ENCODE results near the gene RLBP1.

The RLBP1 gene

GRCh38 chr15:89192766-89193165 is 28.6 kb downstream of the RLBP1 start:
- ChIA-PET CTCF (interaction anchor here (1.0 to 7.0 kb wide), 3 partner anchors 14 to 288 kb away, joined by 3 to 31 read pairs (median 4); no protein-coding TSS in a partner anchor), POLR2A (no interaction called here)
- peaks cover 18 to 59% of the 10 kb centered on the region in 2 experiments for H3K36me3 ChIP-seq (ENCODE audit: control insufficient read depth in 2 of 2, insufficient read depth in 1 of 2, low read length in 2 of 2)
- no peak overlapping the region for H3K27ac ChIP-seq (ENCODE audit: extremely low read depth, low read depth, low read length)
- TF ChIP-seq PRDM4 (tag by site-specific recombination; IDR thresholded peaks at IDR 0.05), result no peak
- no peak for TF ChIP-seq GLI2 (tag by site-specific recombination; IDR thresholded peaks at IDR 0.05; ENCODE audit: borderline replicate concordance, low read depth)
- no peak for TF ChIP-seq HOXC10 (CRISPR knock-in tag; IDR thresholded peaks at IDR 0.05)
- no peak for TF ChIP-seq FEZF1 (tag by site-specific recombination; IDR thresholded peaks at IDR 0.05)
- no peak for TF ChIP-seq ZBTB11 (tag by site-specific recombination; conservative IDR thresholded peaks at IDR 0.05; ENCODE audit: low read depth)
- TF ChIP-seq SP2 (tag by site-specific recombination; IDR thresholded peaks at IDR 0.05), result no peak
- no peak for TF ChIP-seq ZNF202 (tag by site-specific recombination; IDR thresholded peaks at IDR 0.05; ENCODE audit: borderline replicate concordance)
- TF ChIP-seq ATF2 (tag by site-specific recombination; IDR thresholded peaks at IDR 0.05; ENCODE audit: low read depth), result no peak
- TF ChIP-seq ZNF155 (tag by site-specific recombination; IDR thresholded peaks at IDR 0.05), result no peak
- no peak for TF ChIP-seq ZNF704 (tag by site-specific recombination; IDR thresholded peaks at IDR 0.05)
- TF ChIP-seq SCRT1 (tag by site-specific recombination; IDR thresholded peaks at IDR 0.05; ENCODE audit: borderline replicate concordance), result no peak
- no peak for TF ChIP-seq ZFP69B (tag by site-specific recombination; IDR thresholded peaks at IDR 0.05)
- TF ChIP-seq ZBTB6 (tag by site-specific recombination; IDR thresholded peaks at IDR 0.05), result no peak
- TF ChIP-seq ZBTB7A (tag by site-specific recombination; IDR thresholded peaks at IDR 0.05; ENCODE audit: low read depth), result no peak
- TF ChIP-seq ZNF585B (tag by site-specific recombination; IDR thresholded peaks at IDR 0.05), result no peak
- TF ChIP-seq ZSCAN18 (tag by site-specific recombination; IDR thresholded peaks at IDR 0.05), result no peak
- TF ChIP-seq AEBP2 (tag by site-specific recombination; IDR thresholded peaks at IDR 0.05; ENCODE audit: borderline replicate concordance), result no peak
- peaks cover 12% of the 10 kb centered on the region for H3K4me1 ChIP-seq (ENCODE audit: control insufficient read depth, insufficient read depth, low read length)
- no peaks in the 10 kb centered on the region for H3K9me3 ChIP-seq (ENCODE audit: control insufficient read depth, insufficient read depth, low read depth, low read length)
- H3K4me3 ChIP-seq (ENCODE audit: low read depth, low read length), result no peak overlapping the region

Data from HEK293 (cell line).